OCI-M2 (cell line): ENCODE data around the gene WDR7.

Experiments
- DNase-seq: peaks from one replicate; lab custom pipeline; 2025; ENCODE audit not compliant: unreplicated experiment; lab: John Stamatoyannopoulos, UW

Gene WDR7

GRCh38 chr18:56650944-56651770, at the start of gene WDR7:
Gene WDR7, plus strand, starts transcription at chr18:56651359. Its CDS starts 21,157 bp downstream, at chr18:56672516.
- peak; percentile 64 for DNase-seq

- no peak for DNase-seq
Observed at GRCh38 chr18:56606618-56607017, 44.5 kb upstream of the WDR7 start.

- no peak for DNase-seq
Observed at GRCh38 chr18:56615738-56616520, 35.2 kb upstream of the WDR7 start.

- DNase-seq = no peak
Observed at GRCh38 chr18:56627991-56628390, 23.2 kb upstream of the WDR7 start.

- DNase-seq = no peak
Observed at GRCh38 chr18:56632070-56633022, 18.8 kb upstream of the WDR7 start.

- DNase-seq = no peak
Observed at GRCh38 chr18:56635007-56635406, 16.2 kb upstream of the WDR7 start.

GRCh38 chr18:56637176-56637575, 14.0 kb upstream of the WDR7 start:
- DNase-seq = no peak

- DNase-seq = no peak
Observed at GRCh38 chr18:56637711-56638231, 13.4 kb upstream of the WDR7 start.

- peak; percentile 60 for DNase-seq
Observed at GRCh38 chr18:56638232-56639103, 12.7 kb upstream of the WDR7 start, which contains the start of gene TXNL1. Gene TXNL1, minus strand, starts transcription at chr18:56638592. Its CDS starts 152 bp downstream, at chr18:56638440.

GRCh38 chr18:56639104-56639381, 12.1 kb upstream of the WDR7 start:
- no peak for DNase-seq

- no peak for DNase-seq
Observed at GRCh38 chr18:56639571-56639970, 11.6 kb upstream of the WDR7 start.

- no peak for DNase-seq
Observed at GRCh38 chr18:56641714-56642337, 9.3 kb upstream of the WDR7 start.

GRCh38 chr18:56643381-56643780, 7.8 kb upstream of the WDR7 start:
- no peak for DNase-seq

GRCh38 chr18:56645415-56646016, 5.6 kb upstream of the WDR7 start:
- no peak for DNase-seq

- DNase-seq = no peak
Observed at GRCh38 chr18:56647071-56647470, 4.1 kb upstream of the WDR7 start.

- no peak for DNase-seq
Observed at GRCh38 chr18:56647951-56648893, 2.9 kb upstream of the WDR7 start.

- DNase-seq = no peak
Observed at GRCh38 chr18:56649996-56650395, 1.2 kb upstream of the WDR7 start.

- DNase-seq = no peak
Observed at GRCh38 chr18:56651771-56652092, 573 bp downstream of the WDR7 start.
